SU-DHL-6 (cell line): Measurements from ENCODE around the gene MAP3K10.

Experiments
- H2AFZ ChIP-seq: fragments of 200-600 bp; sonication (generic); 2 replicates; pipeline ENCODE4 v1.6.1; 2014; ENCODE audit warnings: low read depth, mild to moderate bottlenecking, moderate library complexity, mixed read lengths, antibody characterized with exemption, low read length; ENCODE audit not compliant: severe bottlenecking
- H3F3A ChIP-seq: fragments of 200-600 bp; shearing (Covaris generic); 2 replicates; pipeline ENCODE4 v1.6.0; 2016; ENCODE audit warnings: antibody characterized with exemption, mild to moderate bottlenecking; ENCODE audit not compliant: insufficient read depth
- H3K27ac ChIP-seq: fragments of 200-600 bp; sonication (generic); 2 replicates; pipeline ENCODE4 v1.5.1; 2016; ENCODE audit warnings: low read depth, mild to moderate bottlenecking, low read length, moderate library complexity, mixed read lengths
- H3K27me3 ChIP-seq: fragments of 200-600 bp; sonication (generic), shearing (Covaris generic); 2 replicates; pipeline ENCODE4 v1.6.0; 2014; ENCODE audit warnings: mild to moderate bottlenecking, low read length
- H3K36me3 ChIP-seq: fragments of 200-600 bp; sonication (generic); 2 replicates; pipeline ENCODE4 v1.6.1; 2014; ENCODE audit warnings: mild to moderate bottlenecking, low read length, mixed read lengths
- H3K4me2 ChIP-seq: fragments of 300-600, 200-600 bp; shearing (Covaris generic), sonication (generic); 2 replicates; pipeline ENCODE4 v1.6.0; 2014; ENCODE audit warnings: low read length, low read depth, mild to moderate bottlenecking; ENCODE audit not compliant: poor library complexity, severe bottlenecking
- H3K4me3 ChIP-seq: fragments of 200-600 bp; sonication (generic); 2 replicates; pipeline ENCODE4 v1.5.1; 2014; ENCODE audit warnings: antibody characterized with exemption, low read length, mild to moderate bottlenecking, mixed read lengths; ENCODE audit not compliant: insufficient read depth, poor library complexity, severe bottlenecking
- H3K79me2 ChIP-seq: fragments of 200-600 bp; sonication (generic); 2 replicates; pipeline ENCODE4 v1.6.1; 2014; ENCODE audit warnings: mild to moderate bottlenecking, low read length, moderate library complexity; ENCODE audit not compliant: insufficient read depth
- H3K9ac ChIP-seq: fragments of 200-600 bp; sonication (generic); 2 replicates; pipeline ENCODE4 v1.7.0; 2014; ENCODE audit warnings: mild to moderate bottlenecking, low read length
- H3K9me2 ChIP-seq: fragments of 200-600 bp; sonication (generic); replicated peaks from 2 replicates; pipeline ENCODE4 v1.6.1; 2014; ENCODE audit warnings: low read length; ENCODE audit not compliant: insufficient read depth
- H3K9me3 ChIP-seq: fragments of 200-600 bp; sonication (generic); 2 replicates; pipeline ENCODE4 v1.6.1; 2014; ENCODE audit warnings: low read length, mixed read lengths; ENCODE audit not compliant: insufficient read depth
- H4K20me1 ChIP-seq: fragments of 200-600 bp; sonication (generic); 2 replicates; pipeline ENCODE4 v1.6.1; 2014; ENCODE audit warnings: low read depth, mild to moderate bottlenecking, antibody characterized with exemption, low read length, moderate library complexity, mixed read lengths
- CTCF ChIP-seq: fragments of 200-600 bp; sonication (generic); IDR thresholded peaks from one replicate; pipeline ENCODE4 v1.5.1; 2017; ENCODE audit warnings: antibody characterized with exemption, mild to moderate bottlenecking, low read length, moderate library complexity; ENCODE audit not compliant: insufficient read depth, poor library complexity, severe bottlenecking
- EZH2phosphoT487 ChIP-seq: fragments of 200-600 bp; sonication (generic), shearing (Covaris generic); conservative IDR thresholded peaks from 2 replicates; pipeline ENCODE4 v1.6.1; 2018; ENCODE audit warnings: mild to moderate bottlenecking, antibody characterized with exemption, low read length, moderate library complexity, mixed read lengths

MAP3K10 gene

GRCh38 chr19:40159744-40160143 lies 31.5 kb upstream of the MAP3K10 start:
- H4K20me1 ChIP-seq: no peaks in the 10 kb centered on the region
- no peaks in the 10 kb centered on the region for H3F3A ChIP-seq
- no peak overlapping the region for H3K27ac ChIP-seq
- no peak for TF ChIP-seq EZH2phosphoT487
- no peak for TF ChIP-seq CTCF
- no peak overlapping the region for H3K4me3 ChIP-seq
- H3K79me2 ChIP-seq: no peaks in the 10 kb centered on the region
- no peak overlapping the region for H2AFZ ChIP-seq
- H3K4me2 ChIP-seq: no peak overlapping the region
- H3K36me3 ChIP-seq: no peaks in the 10 kb centered on the region
- no peaks in the 10 kb centered on the region for H3K27me3 ChIP-seq
- no peaks in the 10 kb centered on the region for H3K9me3 ChIP-seq
- no peak overlapping the region for H3K9ac ChIP-seq
- H3K9me2 ChIP-seq: no peaks in the 10 kb centered on the region

- Histone ChIP-seq H3K36me3 (no peaks in the 10 kb centered on the region), H3K4me3 (no peak overlapping the region), H3K9me3 (no peaks in the 10 kb centered on the region), H4K20me1 (no peaks in the 10 kb centered on the region), H3K27me3 (no peaks in the 10 kb centered on the region), H3F3A (no peaks in the 10 kb centered on the region), H3K79me2 (no peaks in the 10 kb centered on the region), H2AFZ (no peak overlapping the region), H3K9me2 (no peaks in the 10 kb centered on the region), H3K9ac (no peak overlapping the region), H3K27ac (no peak overlapping the region), H3K4me2 (no peak overlapping the region)
- TF ChIP-seq EZH2phosphoT487 (no peak), CTCF (no peak)
These were observed 29.1 kb upstream of the MAP3K10 start for GRCh38 chr19:40162104-40162503.

GRCh38 chr19:40163541-40164129 lies 27.6 kb upstream of the MAP3K10 start:
- TF ChIP-seq CTCF (no peak), EZH2phosphoT487 (no peak)
- H3K9ac ChIP-seq: no peak overlapping the region
- no peak overlapping the region for H3K27ac ChIP-seq

More at GRCh38 chr19:40163541-40164129, 27.6 kb upstream of the MAP3K10 start:
- Histone ChIP-seq H3K9me2 (no peaks in the 10 kb centered on the region), H3K4me2 (no peak overlapping the region), H3K79me2 (no peaks in the 10 kb centered on the region), H3F3A (no peaks in the 10 kb centered on the region), H3K27me3 (no peaks in the 10 kb centered on the region), H3K36me3 (no peaks in the 10 kb centered on the region), H4K20me1 (no peaks in the 10 kb centered on the region), H3K9me3 (no peaks in the 10 kb centered on the region), H3K4me3 (no peak overlapping the region), H2AFZ (no peak overlapping the region)
